ENCODE results near the gene GRM8.
"Not testable (repeated sequence)": the region's sequence is repeated elsewhere in the genome, so short reads cannot be mapped to it uniquely, and the experiment has no call there.

The GRM8 gene

GRCh38 chr7:126908564-126908963, 344.2 kb downstream of the GRM8 start:
- not testable (repeated sequence) for DNase-seq (ENCODE audit: low read depth)

- not testable (repeated sequence) for DNase-seq (ENCODE audit: low read depth)
These were observed 345.1 kb downstream of the GRM8 start for GRCh38 chr7:126907657-126908056.

- not testable (repeated sequence) for DNase-seq (ENCODE audit: low read depth)
These were observed 347.5 kb downstream of the GRM8 start for GRCh38 chr7:126905255-126905654.

- DNase-seq (ENCODE audit: low read depth): not testable (repeated sequence)
These were observed 351.5 kb downstream of the GRM8 start for GRCh38 chr7:126901041-126901765.

GRCh38 chr7:126887980-126888379, 364.8 kb downstream of the GRM8 start:
- DNase-seq (ENCODE audit: low read depth): not testable (repeated sequence)

GRCh38 chr7:126887560-126887959, 365.2 kb downstream of the GRM8 start:
- DNase-seq (ENCODE audit: low read depth): not testable (repeated sequence)

GRCh38 chr7:126882730-126883129, 370.0 kb downstream of the GRM8 start:
- DNase-seq (ENCODE audit: low read depth): not testable (repeated sequence)

GRCh38 chr7:126881908-126882307, 370.8 kb downstream of the GRM8 start:
- not testable (repeated sequence) for DNase-seq (ENCODE audit: low read depth)

GRCh38 chr7:126881315-126881714, 371.4 kb downstream of the GRM8 start:
- DNase-seq (ENCODE audit: low read depth): no peak

GRCh38 chr7:126876536-126876935, 376.2 kb downstream of the GRM8 start:
- DNase-seq (ENCODE audit: low read depth): not testable (repeated sequence)

- DNase-seq (ENCODE audit: low read depth): no peak
These were observed 395.9 kb downstream of the GRM8 start for GRCh38 chr7:126856691-126857291.

GRCh38 chr7:126845331-126845730, 407.4 kb downstream of the GRM8 start:
- no peak for DNase-seq (ENCODE audit: low read depth)

- DNase-seq (ENCODE audit: low read depth): no peak
These were observed 408.9 kb downstream of the GRM8 start for GRCh38 chr7:126843883-126844282.

- DNase-seq (ENCODE audit: low read depth): no peak
These were observed 409.4 kb downstream of the GRM8 start for GRCh38 chr7:126843336-126843735.

GRCh38 chr7:126842451-126842850, 410.3 kb downstream of the GRM8 start:
- DNase-seq (ENCODE audit: low read depth): no peak

GRCh38 chr7:126840869-126841268, 411.9 kb downstream of the GRM8 start:
- no peak for DNase-seq (ENCODE audit: low read depth)

- no peak for DNase-seq (ENCODE audit: low read depth)
These were observed 413.1 kb downstream of the GRM8 start for GRCh38 chr7:126839624-126840023.

GRCh38 chr7:126838194-126838593, 414.5 kb downstream of the GRM8 start:
- no peak for DNase-seq (ENCODE audit: low read depth)

GRCh38 chr7:126831241-126831640, 421.5 kb downstream of the GRM8 start:
- DNase-seq (ENCODE audit: low read depth): not testable (repeated sequence)

- DNase-seq (ENCODE audit: low read depth): no peak
These were observed 431.8 kb downstream of the GRM8 start for GRCh38 chr7:126820925-126821324.

GRCh38 chr7:126819197-126819484, 433.6 kb downstream of the GRM8 start:
- DNase-seq (ENCODE audit: low read depth): no peak

GRCh38 chr7:126818393-126819196, 434.1 kb downstream of the GRM8 start:
- DNase-seq (ENCODE audit: low read depth): no peak

- no peak for DNase-seq (ENCODE audit: low read depth)
These were observed 443.6 kb downstream of the GRM8 start for GRCh38 chr7:126809188-126809587.

Data from GM04503 (cell line).